Common myeloid progenitor, CD34-positive (primary cell): Measurements from ENCODE around the gene SLC4A5.

Experiments used
- CTCF ChIA-PET: fragments of 350-600 bp; sonication (Branson Sonifier 250); formaldehyde crosslinking; loops from one replicate; lab custom pipeline; 2021; ENCODE audit warnings: antibody characterized with exemption; lab: Charles Lee
- POLR2A ChIA-PET: fragments of 350-600 bp; sonication (Branson Sonifier 250); formaldehyde crosslinking; loops from one replicate; lab custom pipeline; 2021; ENCODE audit warnings: antibody characterized with exemption; lab: Charles Lee
- DNase-seq, 3 donors: peaks; one replicate each; pipeline versions ENCODE4 v3.0.0 to v3.0.0-alpha.2; 2013
- H3K27ac ChIP-seq, 2 experiments: 1 replicate in 1 of 2; 2 replicates in 1 of 2; pipeline ENCODE4 v1.7.0; 2013; ENCODE audit warnings: inconsistent platforms in 2 of 2, low read length in 2 of 2, mild to moderate bottlenecking in 2 of 2, low read depth in 1 of 2, moderate library complexity in 1 of 2; ENCODE audit not compliant: severe bottlenecking in 2 of 2, insufficient read depth in 1 of 2, poor library complexity in 1 of 2
- H3K27me3 ChIP-seq, 5 experiments: replicated peaks in 2 of 5; 1 replicate in 3 of 5; 2 replicates in 2 of 5; pipeline versions ENCODE4 v1.6.1 to v1.7.0; 2013; ENCODE audit warnings: low read length in 4 of 5, mild to moderate bottlenecking in 2 of 5, moderate library complexity in 2 of 5, inconsistent platforms in 1 of 5; ENCODE audit not compliant: insufficient read depth in 5 of 5, control insufficient read depth in 4 of 5
- H3K36me3 ChIP-seq, 4 experiments: 1 replicate in 2 of 4; 2 replicates in 2 of 4; pipeline versions ENCODE4 v1.6.1 to v1.7.0; 2013; ENCODE audit warnings: low read length in 3 of 4, control low read depth in 1 of 4, mild to moderate bottlenecking in 1 of 4; ENCODE audit not compliant: control insufficient read depth in 4 of 4, insufficient read depth in 4 of 4
- H3K4me1 ChIP-seq, 4 experiments: 1 replicate in 3 of 4; 2 replicates in 1 of 4; pipeline versions ENCODE4 v1.6.1 to v1.7.1; 2013; ENCODE audit warnings: low read length in 3 of 4, mild to moderate bottlenecking in 3 of 4, control low read depth in 1 of 4, inconsistent platforms in 1 of 4, moderate library complexity in 1 of 4; ENCODE audit not compliant: control insufficient read depth in 4 of 4, insufficient read depth in 4 of 4; ENCODE audit errors: control extremely low read depth in 1 of 4
- H3K4me3 ChIP-seq, 7 experiments: 1 replicate in 4 of 7; 2 replicates in 3 of 7; pipeline versions ENCODE4 v1.5.1 to v1.7.0; 2013; ENCODE audit warnings: mild to moderate bottlenecking in 7 of 7, low read length in 6 of 7, moderate library complexity in 6 of 7, inconsistent platforms in 2 of 7, low read depth in 2 of 7, control low read depth in 1 of 7; ENCODE audit not compliant: insufficient read depth in 4 of 7, control insufficient read depth in 1 of 7; ENCODE audit errors: extremely low read depth in 1 of 7
- H3K9me3 ChIP-seq, 5 experiments: 1 replicate in 4 of 5; 2 replicates in 1 of 5; pipeline versions ENCODE4 v1.6.1 to v1.7.1; 2013; ENCODE audit warnings: low read length in 4 of 5, mild to moderate bottlenecking in 2 of 5, inconsistent platforms in 1 of 5, low read depth in 1 of 5, moderate library complexity in 1 of 5; ENCODE audit not compliant: control insufficient read depth in 4 of 5, insufficient read depth in 2 of 5; ENCODE audit errors: control extremely low read depth in 1 of 5
- WGBS: methylation state at CpG from one replicate; pipeline ENCODE4 v1.1.5; 2013; ENCODE audit not compliant: insufficient coverage; 5-methylcytosine and 5-hydroxymethylcytosine counted together

SLC4A5 gene

GRCh38 chr2:74321737-74322136 is 21.5 kb downstream of the SLC4A5 start:
- no peaks in the 10 kb centered on the region for H3K27me3 ChIP-seq
- POLR2A ChIA-PET = no interaction called here
- no peaks in the 10 kb centered on the region for H3K36me3 ChIP-seq
- H3K4me1 ChIP-seq = no peaks in the 10 kb centered on the region
- CTCF ChIA-PET = interaction anchor here (1.2 kb wide), 1 partner anchor 13 kb away, joined by 5 read pairs; no protein-coding TSS in a partner anchor
- no peak overlapping the region for H3K4me3 ChIP-seq
- 100% methylated on average over 2 of the region's 2 CpGs for WGBS
- H3K27ac ChIP-seq = no peak overlapping the region
- no peaks in the 10 kb centered on the region for H3K9me3 ChIP-seq
- DNase-seq = no peak

GRCh38 chr2:74317701-74318100 is 25.5 kb downstream of the SLC4A5 start:
- Histone ChIP-seq H3K4me3 (no peak overlapping the region), H3K36me3 (peaks cover 0 to 5% (median 4%) of the 10 kb centered on the region in 4 experiments), H3K9me3 (no peaks in the 10 kb centered on the region), H3K4me1 (no peaks in the 10 kb centered on the region), H3K27me3 (no peaks in the 10 kb centered on the region), H3K27ac (no peak overlapping the region)
- ChIA-PET CTCF (no interaction called here), POLR2A (no interaction called here)
- DNase-seq = no peak

- Histone ChIP-seq H3K4me1 (no peaks in the 10 kb centered on the region), H3K36me3 (peaks cover 0 to 9% (median 4%) of the 10 kb centered on the region in 4 experiments), H3K27me3 (no peaks in the 10 kb centered on the region), H3K4me3 (no peak overlapping the region), H3K9me3 (peaks cover 0 to 2% (median 0%) of the 10 kb centered on the region in 5 experiments), H3K27ac (no peak overlapping the region)
- WGBS = 98% methylated on average over 5 of the region's 6 CpGs
- ChIA-PET CTCF (no interaction called here), POLR2A (no interaction called here)
- DNase-seq = no peak
Measured at GRCh38 chr2:74316627-74317295, 26.5 kb downstream of the SLC4A5 start.

- no peaks in the 10 kb centered on the region for H3K27me3 ChIP-seq
- WGBS = 100% methylated on average over 3 of the region's 5 CpGs
- ChIA-PET POLR2A (no interaction called here), CTCF (interaction anchor here (1.3 to 3.9 kb wide), 2 partner anchors 20 to 64 kb away, joined by 3 to 16 read pairs; no protein-coding TSS in a partner anchor)
- peaks cover 0 to 15% (median 4%) of the 10 kb centered on the region in 4 experiments for H3K36me3 ChIP-seq
- peaks cover 0 to 5% (median 0%) of the 10 kb centered on the region in 5 experiments for H3K9me3 ChIP-seq
- no peaks in the 10 kb centered on the region for H3K4me1 ChIP-seq
- H3K27ac ChIP-seq = no peak overlapping the region
- H3K4me3 ChIP-seq = no peak overlapping the region
- no peak for DNase-seq
Measured at GRCh38 chr2:74314107-74314506, 29.1 kb downstream of the SLC4A5 start.

DNA sequence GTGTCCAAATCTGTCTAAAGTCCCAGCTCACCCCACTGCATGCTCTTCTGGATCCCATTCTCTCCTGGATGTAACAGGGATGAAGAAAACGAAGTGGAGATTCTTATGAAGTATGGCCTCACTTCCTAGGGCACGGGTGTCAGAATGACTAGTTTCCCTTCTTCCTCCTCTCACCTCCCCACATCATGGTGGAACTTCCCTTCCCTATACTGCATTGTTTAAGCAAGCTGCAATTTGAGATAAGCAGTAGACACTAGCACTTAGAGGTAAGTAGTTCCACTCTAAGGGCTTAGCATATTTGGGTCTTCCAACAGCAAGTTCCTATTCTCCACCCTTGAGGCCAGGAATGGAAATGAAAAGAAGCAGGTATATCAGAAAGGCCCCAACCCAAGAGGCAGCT is 29.7 kb downstream of the SLC4A5 start:
- Histone ChIP-seq H3K9me3 (peaks cover 0 to 5% (median 0%) of the 10 kb centered on the region in 5 experiments), H3K4me1 (no peaks in the 10 kb centered on the region), H3K4me3 (no peak overlapping the region), H3K27ac (no peak overlapping the region), H3K36me3 (peaks cover 0 to 15% (median 4%) of the 10 kb centered on the region in 4 experiments), H3K27me3 (no peaks in the 10 kb centered on the region)
- CTCF ChIA-PET = interaction anchor here (1.3 to 3.9 kb wide), 3 partner anchors 19 to 64 kb away, joined by 3 to 16 read pairs (median 4); no protein-coding TSS in a partner anchor
- peak in 1 of 3 donors; percentile 19 for DNase-seq
- POLR2A ChIA-PET = no interaction called here
- no CpG with 5 or more reads among the region's 2 CpGs for WGBS

GRCh38 chr2:74312913-74313312 is 30.3 kb downstream of the SLC4A5 start:
- peaks cover 0 to 5% (median 0%) of the 10 kb centered on the region in 5 experiments for H3K9me3 ChIP-seq
- H3K36me3 ChIP-seq = peaks cover 0 to 15% (median 4%) of the 10 kb centered on the region in 4 experiments
- H3K4me1 ChIP-seq = no peaks in the 10 kb centered on the region
- H3K27ac ChIP-seq = no peak overlapping the region
- no peaks in the 10 kb centered on the region for H3K27me3 ChIP-seq
- POLR2A ChIA-PET = no interaction called here
- CTCF ChIA-PET = interaction anchor here (1.3 to 3.9 kb wide), 2 partner anchors 19 to 21 kb away, joined by 4 to 16 read pairs; no protein-coding TSS in a partner anchor
- no peak overlapping the region for H3K4me3 ChIP-seq
- no peak for DNase-seq

GRCh38 chr2:74307720-74308119 is 35.5 kb downstream of the SLC4A5 start:
- H3K27ac ChIP-seq = no peak overlapping the region
- H3K4me1 ChIP-seq = no peaks in the 10 kb centered on the region
- peaks cover 0 to 6% (median 0%) of the 10 kb centered on the region in 5 experiments for H3K9me3 ChIP-seq
- no peak overlapping the region for H3K4me3 ChIP-seq
- ChIA-PET CTCF (interaction anchor here (2.4 kb wide), 1 partner anchor 27 kb away, joined by 9 read pairs; no protein-coding TSS in a partner anchor), POLR2A (no interaction called here)
- H3K27me3 ChIP-seq = no peaks in the 10 kb centered on the region
- 96% methylated on average over 5 of the region's 8 CpGs for WGBS
- H3K36me3 ChIP-seq = peaks cover 0 to 10% (median under 1%) of the 10 kb centered on the region in 4 experiments
- no peak for DNase-seq
